ENCODE results near the gene MYBPC1. TPM values are rescaled to one million over a fixed set of nuclear protein-coding genes. Genes with fewer than 3 reads are reported as not detected.
"Not testable (repeated sequence)": the region's sequence is repeated elsewhere in the genome, so short reads cannot be mapped to it uniquely, and the experiment has no call there.

The MYBPC1 gene
- polyA plus RNA-seq, 3 donors = 0.21 to 1.7 TPM; not detected in 1

DNA sequence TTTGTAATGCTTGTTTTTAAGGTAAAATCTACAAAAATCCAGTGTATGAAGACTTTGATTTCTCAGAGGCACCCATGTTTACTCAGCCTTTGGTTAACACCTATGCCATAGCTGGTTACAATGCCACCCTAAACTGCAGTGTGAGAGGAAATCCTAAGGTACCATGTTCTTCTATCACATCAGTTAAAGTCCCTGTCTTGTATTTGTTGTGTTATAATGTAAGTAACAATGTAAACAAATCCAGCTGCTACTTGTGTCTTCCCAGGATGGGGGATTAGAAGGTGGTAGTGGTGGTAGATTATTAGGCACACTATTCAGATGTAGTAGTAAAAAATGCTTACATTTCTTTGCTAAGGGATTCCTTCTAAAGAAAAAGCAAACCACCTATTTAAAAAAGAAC, 83.3 kb downstream of the MYBPC1 start:
- H3K27ac ChIP-seq (ENCODE audit: low read depth, low read length) = no peak overlapping the region

- H3K27ac ChIP-seq (ENCODE audit: low read depth, low read length) = no peak overlapping the region
These were observed 85.5 kb downstream of the MYBPC1 start for GRCh38 chr12:101680240-101680639.

GRCh38 chr12:101680647-101681046, 85.9 kb downstream of the MYBPC1 start:
- H3K27ac ChIP-seq (ENCODE audit: low read depth, low read length) = no peak overlapping the region

More at GRCh38 chr12:101680240-101680639, 85.5 kb downstream of the MYBPC1 start:
- 61 to 84% (median 82%) methylated on average over 3 of the region's 3 CpGs for WGBS, 3 donors

DNA sequence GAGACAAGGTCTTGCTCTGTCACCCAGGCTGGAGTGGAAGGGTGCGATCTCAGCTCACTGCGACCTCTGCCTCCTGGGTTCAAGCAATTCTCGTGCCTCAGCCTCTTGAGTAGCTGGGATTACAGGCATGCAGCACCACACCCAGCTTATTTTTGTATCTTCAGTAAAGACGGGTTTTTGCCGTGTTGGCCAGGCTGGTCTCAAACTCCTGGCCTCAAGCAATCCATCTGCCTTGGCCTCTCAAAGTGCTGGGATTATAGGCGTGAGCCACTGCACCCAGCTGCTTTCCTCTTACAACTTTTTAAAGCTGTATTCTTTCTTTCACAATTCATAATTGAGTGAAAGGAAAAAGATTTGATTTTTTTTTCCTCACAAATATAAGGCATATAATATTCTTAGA, 86.9 kb downstream of the MYBPC1 start:
- WGBS, 3 donors = 78 to 81% (median 81%) methylated on average over 6 of the region's 6 CpGs
- H3K27ac ChIP-seq (ENCODE audit: low read depth, low read length) = not testable (repeated sequence)

- H3K27ac ChIP-seq (ENCODE audit: low read depth, low read length) = no peak overlapping the region
- 85 to 94% (median 86%) methylated on average over 1 of the region's 1 CpG for WGBS, 3 donors
These were observed 90.3 kb downstream of the MYBPC1 start for GRCh38 chr12:101685092-101685491.

- H3K27ac ChIP-seq (ENCODE audit: low read depth, low read length) = no peak overlapping the region
- 79 to 91% (median 84%) methylated on average over 1 of the region's 1 CpG for WGBS, 3 donors
These were observed 91.4 kb downstream of the MYBPC1 start for GRCh38 chr12:101686176-101686575.

- no peak overlapping the region for H3K27ac ChIP-seq (ENCODE audit: low read depth, low read length)
- WGBS, 3 donors = 56 to 74% (median 60%) methylated on average over 3 of the region's 3 CpGs
These were observed 95.8 kb downstream of the MYBPC1 start for GRCh38 chr12:101690544-101691098.

- H3K27ac ChIP-seq (ENCODE audit: low read depth, low read length) = no peak overlapping the region
- 93 to 100% (median 97%) methylated on average over 1 of the region's 1 CpG for WGBS, 3 donors
These were observed 96.8 kb downstream of the MYBPC1 start for GRCh38 chr12:101691503-101692096.

DNA sequence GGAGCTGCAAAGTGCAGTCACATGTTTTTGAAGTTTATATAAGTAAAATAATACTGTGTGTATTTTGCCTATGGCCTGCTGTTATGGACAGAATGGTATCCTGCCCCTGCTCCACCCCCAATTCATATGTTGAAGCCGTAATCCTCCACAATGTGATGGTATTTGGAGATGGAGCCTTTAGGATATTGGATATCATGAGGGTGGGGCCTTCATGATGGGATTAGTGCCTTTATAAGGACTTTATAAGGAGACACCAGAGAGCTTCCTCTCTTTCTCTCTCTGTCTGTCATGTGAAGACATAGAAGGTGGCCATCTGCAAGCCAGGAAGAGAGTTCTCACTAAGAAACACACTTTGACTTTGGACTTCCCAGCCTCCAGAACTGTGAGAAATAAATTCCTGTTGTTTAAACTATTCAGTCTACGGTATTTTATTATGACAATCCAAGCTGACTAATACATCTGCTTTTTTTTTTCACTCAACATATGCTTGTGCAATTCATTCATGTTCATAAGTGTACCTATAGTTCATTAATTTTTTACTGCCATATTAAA, 99.6 kb downstream of the MYBPC1 start:
- H3K27ac ChIP-seq (ENCODE audit: low read depth, low read length) = no peak overlapping the region
- WGBS, 3 donors = 91 to 93% (median 92%) methylated on average over 2 of the region's 2 CpGs

DNA sequence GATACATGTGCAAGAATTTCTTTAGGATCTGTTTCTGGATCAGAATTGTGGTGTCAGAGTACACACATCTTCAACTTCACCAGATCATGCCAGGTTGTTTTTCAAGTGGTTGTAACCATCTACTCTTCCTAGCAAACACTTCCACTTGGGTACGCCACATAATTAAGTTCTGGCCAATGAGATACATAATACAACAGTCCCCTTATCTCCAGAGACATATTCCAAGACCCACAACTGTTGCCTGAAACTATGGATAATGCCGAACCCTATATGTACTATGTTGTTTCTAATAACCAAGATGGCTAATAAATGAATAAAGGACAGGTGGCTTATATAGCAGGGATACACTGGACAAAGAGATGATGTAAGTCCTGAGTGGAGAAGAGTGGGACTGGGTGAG, 100.2 kb downstream of the MYBPC1 start:
- WGBS, 3 donors = 97 to 100% (median 98%) methylated on average over 2 of the region's 2 CpGs
- H3K27ac ChIP-seq (ENCODE audit: low read depth, low read length) = no peak overlapping the region

GRCh38 chr12:101695706-101696105, 100.9 kb downstream of the MYBPC1 start:
- H3K27ac ChIP-seq (ENCODE audit: low read depth, low read length) = no peak overlapping the region
- WGBS, 3 donors = 81 to 95% (median 95%) methylated on average over 1 of the region's 1 CpG

DNA sequence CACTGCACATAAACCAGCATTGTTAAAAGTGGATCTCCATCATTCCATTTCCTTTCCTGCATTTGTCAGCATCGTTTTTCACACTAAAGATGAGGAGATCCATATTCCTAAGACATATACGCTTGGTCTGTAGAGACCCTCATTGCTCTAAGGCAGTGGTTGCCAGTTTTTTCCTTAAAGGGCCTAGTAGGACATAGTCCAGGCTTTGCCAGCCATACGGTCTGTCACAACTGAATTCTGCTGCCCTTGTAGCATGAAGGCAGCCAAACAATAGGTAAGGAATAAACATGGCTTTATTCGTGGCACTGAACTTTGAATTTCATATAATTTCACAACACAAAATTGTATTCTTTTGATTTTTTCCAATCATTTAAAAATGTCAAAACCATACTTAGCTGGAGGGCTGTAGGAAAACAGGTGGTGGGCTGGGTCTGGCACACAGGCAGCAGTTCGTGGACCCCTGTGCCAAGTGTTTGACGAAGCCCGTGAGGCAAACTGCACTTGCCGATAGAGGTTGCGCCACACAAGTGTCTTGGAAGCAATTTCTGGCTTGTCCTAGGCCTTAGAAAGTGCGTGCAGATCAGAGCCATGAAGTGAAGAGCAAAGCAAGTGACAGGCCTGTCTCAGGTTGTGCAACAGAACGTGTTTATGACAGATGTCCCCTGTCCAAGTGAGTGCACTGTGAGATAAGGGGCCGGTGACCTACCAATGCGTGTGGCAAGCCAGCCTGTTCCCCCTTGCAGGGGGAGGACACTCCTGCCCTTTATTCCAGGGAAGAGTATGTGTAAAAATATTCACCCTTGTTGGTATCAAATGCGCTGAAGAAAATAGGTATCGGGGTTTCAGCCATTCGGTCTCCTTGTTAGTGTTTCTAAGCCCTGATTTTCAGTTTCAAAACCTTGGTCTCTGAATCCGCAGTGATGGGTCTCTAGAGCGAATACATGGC, 101.8 kb downstream of the MYBPC1 start:
- WGBS, 3 donors = 27 to 39% (median 33%) methylated on average over 18 of the region's 18 CpGs
- H3K27ac ChIP-seq (ENCODE audit: low read depth, low read length) = no peak overlapping the region

- no peak within 1 kb of the TSS for H3K27ac ChIP-seq (ENCODE audit: low read depth, low read length)
- 0 to 1% (median 0%) methylated on average over 67 to 80 of the region's 80 CpGs for WGBS, 3 donors
These were observed 102.6 kb downstream of the MYBPC1 start, which contains the start of gene CHPT1 for GRCh38 chr12:101697197-101697929. Gene CHPT1, plus strand, starts transcription at chr12:101697640. Its CDS starts 222 bp downstream, at chr12:101697862.

GRCh38 chr12:101697930-101698799, 103.4 kb downstream of the MYBPC1 start:
- 1% methylated on average over 61 to 67 of the region's 67 CpGs for WGBS, 3 donors

GRCh38 chr12:101698800-101699347, 104.1 kb downstream of the MYBPC1 start:
- H3K27ac ChIP-seq (ENCODE audit: low read depth, low read length) = no peak overlapping the region
- WGBS, 3 donors = 69 to 86% (median 77%) methylated on average over 12 of the region's 12 CpGs

More at GRCh38 chr12:101697930-101698799, 103.4 kb downstream of the MYBPC1 start:
- no peak overlapping the region for H3K27ac ChIP-seq (ENCODE audit: low read depth, low read length)

DNA sequence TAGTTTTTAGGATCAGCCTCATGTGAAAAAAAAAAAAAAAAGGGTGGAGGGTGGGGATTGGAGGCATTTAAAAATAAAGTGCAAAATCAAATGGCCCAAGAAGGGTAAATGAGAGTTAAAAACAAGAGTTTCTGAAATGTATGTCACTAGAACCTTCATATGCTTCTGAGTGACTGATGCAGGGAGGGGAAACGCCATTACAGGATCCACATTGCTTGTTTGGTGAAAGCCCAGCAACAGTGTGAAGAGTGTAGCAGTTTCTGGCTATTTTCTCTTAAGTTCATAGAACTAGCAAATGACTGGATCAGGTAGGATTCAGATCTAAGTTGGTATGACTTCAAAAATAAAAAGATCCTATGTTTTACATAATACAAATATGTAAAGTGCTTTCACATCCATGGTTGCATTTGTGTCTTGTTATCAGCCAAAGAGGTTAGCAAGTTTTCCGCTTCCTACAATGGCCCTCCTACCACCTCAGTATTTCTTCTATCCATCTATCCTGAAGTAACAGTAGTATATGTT, 105.6 kb downstream of the MYBPC1 start:
- WGBS, 3 donors = 84 to 91% (median 90%) methylated on average over 2 of the region's 2 CpGs
- no peak overlapping the region for H3K27ac ChIP-seq (ENCODE audit: low read depth, low read length)

DNA sequence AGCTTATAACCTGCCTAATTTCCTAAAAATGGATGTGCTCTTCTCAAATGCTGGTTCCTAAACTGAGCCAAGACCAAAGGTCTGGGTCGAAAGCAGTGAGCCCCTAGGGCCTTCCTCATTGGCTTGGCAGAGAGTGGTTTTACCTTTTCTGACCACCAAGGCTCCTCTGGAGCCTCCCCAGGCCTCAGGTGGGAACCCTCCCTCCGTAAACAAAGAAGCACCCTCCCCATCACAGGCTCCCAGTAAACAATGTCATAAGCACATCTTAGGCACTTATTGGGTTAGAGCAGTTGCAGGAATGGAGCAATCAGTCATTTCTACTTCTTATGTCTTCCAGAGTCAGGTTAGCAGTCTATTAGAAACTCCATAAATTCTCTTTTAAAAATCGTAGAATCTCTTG, 108.7 kb downstream of the MYBPC1 start:
- H3K27ac ChIP-seq (ENCODE audit: low read depth, low read length) = no peak overlapping the region
- 80 to 92% (median 91%) methylated on average over 3 of the region's 3 CpGs for WGBS, 3 donors
